GM10847 (cell line): ENCODE results near the gene ID3.

Experiments
- POLR2A ChIP-seq: IDR thresholded peaks from 2 replicates; pipeline ENCODE4 v1.6.1; 2011; ENCODE audit not compliant: insufficient read length; ENCODE audit errors: extremely low read depth

The ID3 gene

DNA sequence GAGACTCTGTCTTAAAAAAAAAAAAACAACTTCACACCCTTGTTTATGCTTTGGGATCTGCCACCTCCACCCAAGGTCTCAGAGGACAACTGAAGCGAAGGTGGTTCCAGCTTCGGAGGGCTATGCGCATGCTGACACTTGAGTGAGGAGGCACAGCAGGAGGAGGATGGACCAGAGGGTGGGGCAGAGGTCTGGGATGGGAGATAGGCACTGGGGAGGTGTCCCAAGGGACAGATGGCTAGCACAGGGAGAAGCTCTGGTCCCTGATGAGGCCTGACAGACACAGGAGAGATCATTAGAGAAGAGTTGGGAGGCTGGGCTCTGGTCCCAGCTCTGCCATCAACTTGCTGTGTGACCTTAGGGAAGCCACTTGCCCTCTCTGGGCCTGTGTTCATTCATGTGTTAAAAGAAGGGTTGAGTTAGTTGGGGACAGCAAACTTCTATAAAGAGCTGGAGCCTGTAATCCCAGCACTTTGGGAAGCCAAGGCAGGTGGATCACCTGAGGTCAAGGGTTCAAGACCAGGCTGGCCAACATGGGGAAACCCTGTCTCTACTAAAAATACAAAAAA lies 45.1 kb downstream of the ID3 start:
- TF ChIP-seq POLR2A, result no peak

DNA sequence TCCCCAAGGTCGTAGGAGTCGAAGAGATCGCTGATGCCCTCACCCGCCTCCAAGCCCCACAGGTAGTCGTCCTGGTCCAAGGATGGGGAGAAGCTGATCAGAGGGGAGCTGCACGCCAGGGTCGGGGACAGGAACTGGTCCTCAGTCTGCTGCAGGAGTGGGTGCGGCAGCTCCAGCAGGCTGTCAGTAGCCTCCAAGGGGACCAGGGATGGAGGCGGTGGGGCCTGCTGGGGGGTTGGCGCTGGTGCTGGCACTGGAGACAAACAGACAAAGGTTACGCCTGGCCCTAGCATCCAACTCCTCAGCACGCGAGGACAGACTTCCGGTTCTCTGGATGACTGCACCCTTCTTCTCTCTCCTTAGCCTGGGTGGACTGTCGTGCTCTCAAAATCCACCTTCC lies 49.4 kb downstream of the ID3 start:
- no peak for TF ChIP-seq POLR2A
